HG02571 (cell line): ENCODE results near the gene PSMD9.
"Not testable (repeated sequence)": the region's sequence is repeated elsewhere in the genome, so short reads cannot be mapped to it uniquely, and the experiment has no call there.

Experiments
- ATAC-seq: cut with Tn5 transposase; IDR thresholded peaks from one replicate; pipeline ENCODE4 v1.9.1; 2021; ENCODE audit warnings: mild to moderate bottlenecking, moderate library complexity; ENCODE audit not compliant: unreplicated experiment

The PSMD9 gene, protein sequence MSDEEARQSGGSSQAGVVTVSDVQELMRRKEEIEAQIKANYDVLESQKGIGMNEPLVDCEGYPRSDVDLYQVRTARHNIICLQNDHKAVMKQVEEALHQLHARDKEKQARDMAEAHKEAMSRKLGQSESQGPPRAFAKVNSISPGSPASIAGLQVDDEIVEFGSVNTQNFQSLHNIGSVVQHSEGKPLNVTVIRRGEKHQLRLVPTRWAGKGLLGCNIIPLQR

DNA sequence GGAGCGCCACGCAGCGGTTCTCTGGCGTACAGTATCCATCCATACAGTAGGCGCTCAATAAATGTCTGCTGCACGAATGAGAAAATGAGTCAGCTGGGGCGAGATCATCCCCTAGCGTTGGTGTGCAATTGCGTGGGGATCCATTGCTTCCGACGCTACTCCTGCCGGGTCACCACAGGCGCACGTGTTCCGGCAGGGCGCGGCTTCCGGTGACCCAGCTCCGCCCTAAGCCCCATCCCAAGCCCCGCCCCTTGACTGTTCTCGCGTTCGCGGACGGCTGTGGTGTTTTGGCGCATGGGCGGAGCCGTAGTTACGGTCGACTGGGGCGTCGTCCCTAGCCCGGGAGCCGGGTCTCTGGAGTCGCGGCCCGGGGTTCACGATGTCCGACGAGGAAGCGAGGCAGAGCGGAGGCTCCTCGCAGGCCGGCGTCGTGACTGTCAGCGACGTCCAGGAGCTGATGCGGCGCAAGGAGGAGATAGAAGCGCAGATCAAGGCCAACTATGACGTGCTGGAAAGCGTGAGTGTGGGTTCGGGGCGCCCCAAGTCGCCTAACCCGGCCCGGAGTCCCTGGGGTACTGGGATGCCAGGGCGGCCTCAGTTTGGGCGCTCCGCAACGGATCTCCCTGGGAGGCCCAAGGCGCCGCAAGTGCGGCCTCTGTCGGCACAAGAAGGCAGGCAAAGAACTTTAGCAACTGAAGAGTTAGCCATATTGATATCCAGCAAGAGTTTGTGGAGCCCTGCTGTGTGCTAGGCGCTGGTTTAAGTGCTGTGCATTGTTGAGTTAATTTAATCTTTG, at the start of gene PSMD9:
PSMD9 (plus strand) TSS at position 313 of the 796 bp plus-strand sequence; CDS start at position 380, 67 bp downstream.
- ATAC-seq: peak; percentile 82

- ATAC-seq: peak; percentile 87
Measured at GRCh38 chr12:121839106-121839992, 49.2 kb upstream of the PSMD9 start.

DNA sequence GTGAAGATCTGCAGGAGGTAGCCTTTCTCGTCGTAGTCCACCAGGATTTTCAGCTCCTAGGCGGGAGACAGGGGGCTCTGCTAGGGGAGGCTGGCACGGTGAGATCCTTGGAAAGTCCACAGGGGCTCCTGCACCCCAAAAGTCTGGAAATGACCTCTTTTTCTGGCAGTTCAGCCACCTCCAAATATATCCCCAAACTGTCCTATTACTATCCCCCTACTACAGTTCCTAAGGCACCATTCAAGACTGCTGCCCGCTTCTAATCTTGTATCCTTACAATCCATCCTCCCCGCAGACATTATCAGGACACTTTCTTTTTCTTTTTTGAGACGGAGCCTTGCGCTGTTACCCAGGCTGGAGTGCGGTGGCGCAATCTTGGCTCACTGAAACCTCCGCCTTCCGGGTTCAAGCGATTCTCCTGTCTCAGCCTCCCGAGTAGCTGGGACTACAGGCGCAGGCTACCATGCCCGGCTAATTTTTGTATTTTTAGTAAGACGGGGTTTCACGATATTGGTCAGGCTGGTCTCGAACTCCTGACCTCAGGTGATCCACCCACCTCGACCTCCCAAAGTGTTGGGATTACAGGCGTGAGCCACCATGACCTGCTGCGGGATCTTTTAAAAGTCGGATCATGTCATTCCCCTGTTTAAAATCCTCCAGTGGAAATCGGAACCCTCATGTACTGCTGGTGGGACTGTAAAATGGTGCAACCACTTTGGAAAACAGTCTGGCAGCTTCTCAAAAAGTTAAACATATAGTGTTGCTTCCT, 48.4 kb upstream of the PSMD9 start:
- no peak for ATAC-seq

GRCh38 chr12:121843236-121843982, 45.2 kb upstream of the PSMD9 start:
- no peak for ATAC-seq

DNA sequence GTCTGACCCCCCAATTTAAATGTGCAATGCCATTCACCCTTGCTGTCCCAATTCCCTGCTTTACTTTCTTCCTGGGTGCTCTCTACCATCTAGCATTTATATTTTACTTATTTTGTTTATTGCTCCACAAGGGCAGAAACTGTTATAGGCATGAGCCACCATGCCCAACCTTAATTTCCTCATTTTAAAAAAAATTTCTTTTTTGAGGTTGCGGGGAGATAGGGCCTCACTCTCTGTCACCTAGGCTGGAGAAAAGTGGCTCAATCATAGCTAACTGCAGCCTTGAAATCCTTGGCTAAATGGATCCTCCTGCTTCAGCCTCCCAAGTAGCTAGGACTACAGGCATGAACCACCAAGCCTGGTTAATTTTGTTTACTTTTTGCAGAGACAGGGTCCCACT, 42.9 kb upstream of the PSMD9 start:
- ATAC-seq: no peak

GRCh38 chr12:121849211-121849610, 39.4 kb upstream of the PSMD9 start:
- no peak for ATAC-seq

- ATAC-seq: no peak
Measured at GRCh38 chr12:121849665-121850064, 38.9 kb upstream of the PSMD9 start.

- not testable (repeated sequence) for ATAC-seq
Measured at GRCh38 chr12:121852392-121852791, 36.2 kb upstream of the PSMD9 start.

- ATAC-seq: no peak
Measured at GRCh38 chr12:121857322-121858246, 31.0 kb upstream of the PSMD9 start.

GRCh38 chr12:121858318-121858661, 30.3 kb upstream of the PSMD9 start:
- no peak for ATAC-seq

DNA sequence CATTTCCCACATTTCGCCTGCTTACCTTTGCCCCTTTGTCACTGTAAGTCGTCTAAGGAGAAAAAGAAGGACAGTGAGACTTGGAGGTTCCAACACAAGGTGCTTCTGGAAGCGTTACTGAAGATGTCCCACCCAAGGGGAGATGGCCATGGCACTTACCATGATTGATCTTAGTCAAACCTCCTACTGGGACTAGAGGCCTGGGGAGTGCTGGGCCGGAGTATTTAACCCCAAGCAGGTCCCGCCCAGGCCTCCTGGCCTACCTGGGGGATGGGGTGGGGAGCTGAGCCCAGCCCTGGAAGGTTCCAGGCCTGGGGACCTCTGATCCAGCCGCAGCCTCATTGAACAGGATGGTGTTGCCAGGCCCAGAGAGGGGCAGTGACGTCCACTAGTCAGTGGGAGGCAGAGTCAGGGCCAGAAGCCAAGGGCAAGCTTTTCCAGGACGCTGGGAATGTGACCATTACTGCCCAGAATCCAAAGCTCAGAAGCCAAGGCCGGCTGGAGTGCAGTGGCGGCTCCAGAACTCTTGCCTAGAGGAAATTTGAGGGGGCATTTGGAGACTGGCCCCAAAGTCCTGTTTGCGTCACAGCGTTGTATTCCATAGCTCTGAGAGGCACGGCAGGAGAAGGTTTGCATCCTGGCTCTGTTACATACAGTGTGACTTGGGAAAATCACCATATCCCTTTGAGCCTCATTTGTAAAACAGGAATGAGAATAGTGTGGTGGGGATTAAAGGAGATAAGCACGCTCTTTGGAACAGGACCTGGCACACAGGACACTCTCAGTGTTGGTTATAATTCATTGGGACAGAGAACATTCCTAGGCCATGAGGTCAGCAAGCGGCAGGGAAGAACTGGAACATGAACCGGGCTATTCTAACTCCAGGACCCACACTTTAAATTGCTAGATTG, 29.7 kb upstream of the PSMD9 start, which contains the start of gene HPD:
HPD (minus strand) TSS at position 198 of the 911 bp plus-strand sequence; CDS start at position 162, 36 bp downstream.
- ATAC-seq: no peak

- no peak for ATAC-seq
Measured at GRCh38 chr12:121860257-121860656, 28.3 kb upstream of the PSMD9 start.

DNA sequence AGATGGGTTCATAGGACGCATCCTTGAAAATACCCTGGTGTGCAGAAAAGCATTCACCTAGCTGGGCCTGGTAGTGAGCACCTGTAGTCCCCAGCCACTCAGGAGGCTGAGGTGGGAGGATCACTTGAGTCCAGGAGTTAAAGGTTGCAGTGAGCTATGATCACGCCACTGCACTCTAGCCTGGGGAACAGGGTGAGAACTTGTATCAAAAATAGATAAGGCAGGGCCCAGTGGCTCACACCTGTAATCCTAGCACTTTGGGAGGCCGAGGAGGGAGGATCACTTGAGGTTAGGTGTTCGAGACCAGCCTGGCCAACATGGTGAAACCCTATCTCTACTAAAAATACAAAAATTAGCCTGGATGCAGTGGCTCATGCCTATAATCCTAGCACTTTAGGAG, 27.9 kb upstream of the PSMD9 start:
- not testable (repeated sequence) for ATAC-seq

DNA sequence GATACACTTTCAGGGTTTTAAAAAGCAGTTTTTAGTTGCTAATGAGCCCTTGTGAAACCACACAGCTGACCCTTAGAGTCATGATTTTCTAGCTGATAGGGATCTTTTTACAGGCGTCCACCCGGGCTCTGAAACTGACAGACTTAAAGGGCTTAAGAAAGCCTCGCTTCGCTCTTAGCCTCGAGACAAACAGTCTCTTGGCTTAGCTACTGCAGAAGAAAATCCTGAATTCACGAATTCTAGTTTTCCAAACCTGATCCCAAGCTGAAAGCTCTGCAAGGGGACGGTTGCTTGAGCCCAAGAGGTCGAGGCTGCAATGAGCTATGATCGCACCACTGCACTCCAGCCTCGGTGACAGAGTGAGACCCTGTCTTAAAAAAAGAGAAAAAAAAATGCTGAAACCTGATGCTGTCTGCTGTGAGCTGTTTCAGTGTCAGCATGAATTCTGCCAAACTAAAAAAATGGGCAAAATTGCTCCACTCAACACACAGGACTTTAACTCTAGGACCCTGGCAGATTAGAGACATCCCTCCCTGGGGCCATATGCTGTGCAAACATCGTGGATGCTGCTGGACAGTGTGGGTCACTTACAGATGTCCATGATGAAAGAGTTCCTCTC, 26.8 kb upstream of the PSMD9 start:
- no peak for ATAC-seq

GRCh38 chr12:121866331-121866730, 22.3 kb upstream of the PSMD9 start:
- ATAC-seq: no peak

GRCh38 chr12:121869229-121869628, 19.4 kb upstream of the PSMD9 start:
- not testable (repeated sequence) for ATAC-seq

DNA sequence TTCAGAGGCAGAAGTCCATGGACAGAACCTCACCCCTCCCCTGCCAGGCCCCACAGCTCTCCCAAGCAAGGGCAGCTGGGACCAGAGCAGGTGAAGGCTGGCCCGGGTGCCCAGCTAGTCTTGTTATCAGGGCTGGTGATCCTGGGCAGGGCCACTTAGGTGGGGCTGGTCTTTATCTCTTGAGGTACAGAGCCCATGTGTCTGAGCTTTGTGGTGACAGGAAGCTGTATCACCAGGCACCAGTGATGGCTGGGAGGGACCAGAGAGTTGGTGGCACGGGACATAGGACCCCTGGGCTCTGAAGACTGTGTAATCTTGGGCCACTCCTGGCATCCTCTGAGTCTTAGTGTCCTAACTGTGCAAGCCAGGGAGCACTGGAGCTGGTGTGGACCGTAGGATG, 17.1 kb upstream of the PSMD9 start:
- no peak for ATAC-seq
